CD4-positive, alpha-beta T cell (primary cell): ENCODE results near the gene ADAM10. TPM values are rescaled to one million over a fixed set of nuclear protein-coding genes. Genes with fewer than 3 reads are reported as not detected.

Experiments used
- ATAC-seq: fragments of 200-7000 bp; cut with Tn5 transposase; one replicate; pipeline ENCODE4 v1.10.0; 2022; ENCODE audit warnings: mild to moderate bottlenecking; ENCODE audit not compliant: poor library complexity
- CTCF ChIA-PET: fragments of 350-600 bp; sonication (Branson Sonifier 250); formaldehyde crosslinking; loops from one replicate; lab custom pipeline; 2021; ENCODE audit warnings: antibody characterized with exemption, inconsistent platforms; lab: Charles Lee
- POLR2A ChIA-PET: fragments of 350-600 bp; sonication (Branson Sonifier 250); formaldehyde crosslinking; loops from one replicate; lab custom pipeline; 2021; ENCODE audit warnings: antibody characterized with exemption, inconsistent platforms; lab: Charles Lee
- DNase-seq, 14 experiments: peaks; one replicate each; pipeline ENCODE4 v3.0.0-alpha.2; 2013 to 2020; ENCODE audit warnings: mixed read lengths in 2 of 14
- H3K27ac ChIP-seq, 2 donors: one replicate each; pipeline versions ENCODE4 v1.5.1 to v1.7.0; 2013; ENCODE audit warnings: low read length in 2 of 2, low read depth in 1 of 2, mild to moderate bottlenecking in 1 of 2
- H3K27me3 ChIP-seq, 2 experiments: 1 replicate in 1 of 2; 2 replicates in 1 of 2; pipeline versions ENCODE4 v1.6.1 to v1.7.0; 2013; ENCODE audit warnings: low read length in 2 of 2, control low read depth in 1 of 2, mild to moderate bottlenecking in 1 of 2, moderate library complexity in 1 of 2; ENCODE audit not compliant: insufficient read depth in 2 of 2, control insufficient read depth in 1 of 2
- H3K36me3 ChIP-seq: one replicate; pipeline ENCODE4 v1.6.1; 2013; ENCODE audit warnings: low read length, control low read depth; ENCODE audit not compliant: insufficient read depth
- H3K4me1 ChIP-seq: one replicate; pipeline ENCODE4 v1.6.1; 2013; ENCODE audit warnings: low read length, control low read depth; ENCODE audit not compliant: insufficient read depth
- H3K4me3 ChIP-seq: one replicate; pipeline ENCODE4 v1.5.1; 2013; ENCODE audit warnings: mild to moderate bottlenecking, low read length, moderate library complexity
- H3K9me3 ChIP-seq, 2 experiments: 1 replicate in 1 of 2; 2 replicates in 1 of 2; pipeline versions ENCODE4 v1.6.1 to v1.7.0; 2013; ENCODE audit warnings: low read length in 2 of 2, mild to moderate bottlenecking in 2 of 2, control low read depth in 1 of 2, moderate library complexity in 1 of 2; ENCODE audit not compliant: control insufficient read depth in 1 of 2, insufficient read depth in 1 of 2
- H3K27ac Mint-ChIP-seq: one replicate; pipeline ENCODE4 v1.8.0; 2020; ENCODE audit warnings: mixed read lengths
- H3K27me3 Mint-ChIP-seq: one replicate; pipeline ENCODE4 v1.8.0; 2021; ENCODE audit warnings: mixed read lengths
- H3K36me3 Mint-ChIP-seq: one replicate; pipeline ENCODE4 v1.8.0; 2021; ENCODE audit warnings: low read depth, mixed read lengths
- H3K4me1 Mint-ChIP-seq: one replicate; pipeline ENCODE4 v1.8.0; 2021; ENCODE audit warnings: low read depth, mixed read lengths
- H3K4me3 Mint-ChIP-seq: one replicate; pipeline ENCODE4 v1.8.0; 2020; ENCODE audit warnings: mild to moderate bottlenecking, mixed read lengths
- H3K9me3 Mint-ChIP-seq: one replicate; pipeline ENCODE4 v1.8.0; 2020; ENCODE audit warnings: mixed read lengths
- CTCF ChIP-seq: fragments of 200-600 bp; IDR thresholded peaks from one replicate; pipeline ENCODE4 v1.8.0; 2022; ENCODE audit warnings: antibody characterized with exemption, mild to moderate bottlenecking
- intact Hi-C, 2 experiments: fragments of 100-400 bp; cut with DNase I in 1 of 2; cut with micrococcal nuclease in 1 of 2; formaldehyde crosslinking; loops; one replicate each; pipeline versions ENCODE4 v1.15.1 to v1.9.0; 2023 to 2025; cut with DNase I, micrococcal nuclease
- total RNA-seq, 174 experiments: library from RNA in 2 of 174; stranded (reverse) in 2 of 174; gene quantifications; one replicate each; pipeline ENCODE4 v1.2.3 and lab custom pipeline; 2021 to 2026

The ADAM10 gene
- total RNA-seq, 2 experiments from 2014 or later, result 70.5 to 80.4 TPM

- Histone ChIP-seq H3K27ac (no peak overlapping the region), H3K36me3 (no peaks in the 10 kb centered on the region), H3K4me3 (no peak overlapping the region), H3K27me3 (no peaks in the 10 kb centered on the region), H3K4me1 (peaks cover 35% of the 10 kb centered on the region), H3K9me3 (peaks cover 0 to 4% of the 10 kb centered on the region in 2 experiments)
- H3K4me3 Mint-ChIP-seq, result no peak overlapping the region
- DNase-seq, result peak in 1 of 14 experiments; percentile 4
- no peaks in the 10 kb centered on the region for H3K27me3 Mint-ChIP-seq
- peaks cover 30% of the 10 kb centered on the region for H3K4me1 Mint-ChIP-seq
- no peaks in the 10 kb centered on the region for H3K9me3 Mint-ChIP-seq
- H3K27ac Mint-ChIP-seq, result no peak overlapping the region
- no peak for TF ChIP-seq CTCF
- CTCF ChIA-PET, result no interaction called here
- intact Hi-C loops, result no loop called here
- no peaks in the 10 kb centered on the region for H3K36me3 Mint-ChIP-seq
- ATAC-seq, result no peak
- POLR2A ChIA-PET, result no interaction called here
Observed at GRCh38 chr15:58549013-58549784, 200.3 kb downstream of the ADAM10 start.

GRCh38 chr15:58548308-58549012 is 201.0 kb downstream of the ADAM10 start:
- intact Hi-C loops, result no loop called here
- H3K27me3 Mint-ChIP-seq, result no peaks in the 10 kb centered on the region
- CTCF ChIA-PET, result no interaction called here

More at GRCh38 chr15:58548308-58549012, 201.0 kb downstream of the ADAM10 start:
- POLR2A ChIA-PET, result no interaction called here
- ATAC-seq, result no peak
- Mint-ChIP-seq H3K4me3 (no peak overlapping the region), H3K4me1 (peaks cover 30% of the 10 kb centered on the region), H3K36me3 (no peaks in the 10 kb centered on the region), H3K9me3 (no peaks in the 10 kb centered on the region), H3K27ac (no peak overlapping the region)
- Histone ChIP-seq H3K4me1 (peaks cover 35% of the 10 kb centered on the region), H3K36me3 (no peaks in the 10 kb centered on the region), H3K27ac (no peak overlapping the region), H3K27me3 (no peaks in the 10 kb centered on the region), H3K9me3 (peaks cover 0 to 4% of the 10 kb centered on the region in 2 experiments), H3K4me3 (no peak overlapping the region)
- no peak for DNase-seq
- no peak for TF ChIP-seq CTCF
